Mucosa of descending colon (tissue), 3 donors: ENCODE data around the gene METAP1D. TPM values are rescaled to one million over a fixed set of nuclear protein-coding genes. Genes with fewer than 3 reads are reported as not detected.

Experiments
- ATAC-seq: fragments of 200-7000 bp; cut with Tn5 transposase; one replicate; pipeline ENCODE4 v1.9.1; 2020; ENCODE audit warnings: mild to moderate bottlenecking, moderate library complexity
- DNase-seq, 3 donors: peaks; one replicate each; pipeline ENCODE4 v3.0.0-alpha.2; 2020
- H3K36me3 ChIP-seq: fragments of 200-600 bp; one replicate; pipeline ENCODE4 v1.8.0; 2021; ENCODE audit warnings: low read depth, mild to moderate bottlenecking
- H3K4me1 ChIP-seq: fragments of 200-600 bp; one replicate; pipeline ENCODE4 v1.8.0; 2021; ENCODE audit warnings: low read depth, mild to moderate bottlenecking
- H3K4me3 ChIP-seq: fragments of 200-600 bp; one replicate; pipeline ENCODE4 v1.8.0; 2021; ENCODE audit warnings: mild to moderate bottlenecking
- H3K9me3 ChIP-seq: fragments of 200-600 bp; one replicate; pipeline ENCODE4 v1.8.0; 2021; ENCODE audit warnings: mild to moderate bottlenecking
- CTCF ChIP-seq: fragments of 200-600 bp; IDR thresholded peaks from one replicate; pipeline ENCODE4 v1.8.0; 2022; ENCODE audit warnings: antibody characterized with exemption, mild to moderate bottlenecking
- intact Hi-C, 2 donors: fragments of 100-400 bp; cut with DNase I in 1 of 2; cut with micrococcal nuclease in 1 of 2; formaldehyde crosslinking; loops; one replicate each; pipeline versions ENCODE4 v1.11.0 to v1.11.1; 2022; cut with DNase I, micrococcal nuclease
- total RNA-seq, 3 donors: library from RNA; stranded (reverse); fragmentation: NEBNext Ultra II Directional in 2 of 3; extraction: Animal tissue kit (Norgen Biotek cat#: 25700) in 2 of 3; gene quantifications; one replicate each; pipeline versions ENCODE4 v1.2.1 to v1.2.4, GENCODE V29; 2021 to 2023
- donor health status: DM: no; HTN: no; CAD: no; lungs with moderate emphysema.
- donor health status: DM: no; HTN: no; CAD: no.
- donor health status: DM: no; HTN: yes; CAD: no.

The METAP1D gene
- total RNA-seq, 3 donors from 2014 or later = 5.5 to 10.4 (median 6.7) TPM

- H3K4me1 ChIP-seq = no peaks in the 10 kb centered on the region
- no peaks in the 10 kb centered on the region for H3K9me3 ChIP-seq
- DNase-seq = no peak
- no peaks in the 10 kb centered on the region for H3K36me3 ChIP-seq
- intact Hi-C loops = no loop called here
- no peak for TF ChIP-seq CTCF
- no peak for ATAC-seq
- H3K4me3 ChIP-seq = no peak overlapping the region
Measured at GRCh38 chr2:172072303-172072702, 72.5 kb downstream of the METAP1D start.

- Histone ChIP-seq H3K36me3 (no peaks in the 10 kb centered on the region), H3K4me1 (no peaks in the 10 kb centered on the region), H3K4me3 (no peak overlapping the region), H3K9me3 (no peaks in the 10 kb centered on the region)
- intact Hi-C loops = no loop called here
- no peak for TF ChIP-seq CTCF
- no peak for DNase-seq
- no peak for ATAC-seq
Measured at GRCh38 chr2:172072706-172073105, 73.0 kb downstream of the METAP1D start.

- no peaks in the 10 kb centered on the region for H3K9me3 ChIP-seq
- ATAC-seq (no peak), DNase-seq (no peak)
- intact Hi-C loops = no loop called here
- H3K4me3 ChIP-seq = no peak overlapping the region
- H3K36me3 ChIP-seq = no peaks in the 10 kb centered on the region
- H3K4me1 ChIP-seq = no peaks in the 10 kb centered on the region
- no peak for TF ChIP-seq CTCF
Measured at GRCh38 chr2:172073518-172073917, 73.8 kb downstream of the METAP1D start.

- Histone ChIP-seq H3K4me3 (no peak overlapping the region), H3K4me1 (no peaks in the 10 kb centered on the region), H3K9me3 (no peaks in the 10 kb centered on the region), H3K36me3 (no peaks in the 10 kb centered on the region)
- ATAC-seq (no peak), DNase-seq (no peak)
- TF ChIP-seq CTCF = no peak
- intact Hi-C loops = no loop called here
Measured at GRCh38 chr2:172074254-172074653, 74.5 kb downstream of the METAP1D start.

- Histone ChIP-seq H3K36me3 (no peaks in the 10 kb centered on the region), H3K9me3 (no peaks in the 10 kb centered on the region), H3K4me1 (peaks cover 4% of the 10 kb centered on the region), H3K4me3 (no peak overlapping the region)
- no peak for ATAC-seq
- intact Hi-C loops = no loop called here
- no peak for DNase-seq
- no peak for TF ChIP-seq CTCF
Measured at GRCh38 chr2:172079416-172079815, 79.7 kb downstream of the METAP1D start.
